HG03103 (cell line): ENCODE data around the gene F9.

Experiments used
- ATAC-seq: cut with Tn5 transposase; IDR thresholded peaks from one replicate; pipeline ENCODE4 v1.9.1; 2021; ENCODE audit warnings: low read depth; ENCODE audit not compliant: unreplicated experiment

Gene F9

DNA sequence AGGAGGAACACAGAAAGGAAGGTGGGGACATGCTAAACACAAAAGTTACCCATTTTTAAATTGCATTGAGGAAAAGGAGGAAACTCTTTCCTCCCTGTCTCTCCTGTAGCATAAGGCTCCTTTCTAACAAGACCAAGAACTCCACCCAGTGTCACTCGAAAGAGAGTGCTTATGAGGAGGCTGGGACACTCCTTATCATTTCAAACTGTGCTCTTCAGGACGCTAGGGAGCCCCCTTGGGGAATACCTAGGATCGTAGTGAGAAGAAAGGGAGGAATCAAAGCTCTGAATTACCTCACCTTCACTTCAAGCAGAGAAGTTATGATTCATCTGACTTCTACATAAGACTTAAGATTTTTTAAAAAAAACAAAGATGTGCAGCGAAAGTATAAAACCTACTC is 65.5 kb downstream of the F9 start:
- ATAC-seq: no peak

- ATAC-seq: no peak
These were observed 69.6 kb downstream of the F9 start for GRCh38 chrX:139600105-139600504.
